NCI-H524 treated with DMSO at 0.1 percent for 48 hours (cell line): ENCODE results near the gene PTH2.
"Not testable (repeated sequence)": the region's sequence is repeated elsewhere in the genome, so short reads cannot be mapped to it uniquely, and the experiment has no call there.

Experiments used
- DNase-seq: peaks from one replicate; lab custom pipeline; 2025; lab: John Stamatoyannopoulos, UW

Gene PTH2

DNA sequence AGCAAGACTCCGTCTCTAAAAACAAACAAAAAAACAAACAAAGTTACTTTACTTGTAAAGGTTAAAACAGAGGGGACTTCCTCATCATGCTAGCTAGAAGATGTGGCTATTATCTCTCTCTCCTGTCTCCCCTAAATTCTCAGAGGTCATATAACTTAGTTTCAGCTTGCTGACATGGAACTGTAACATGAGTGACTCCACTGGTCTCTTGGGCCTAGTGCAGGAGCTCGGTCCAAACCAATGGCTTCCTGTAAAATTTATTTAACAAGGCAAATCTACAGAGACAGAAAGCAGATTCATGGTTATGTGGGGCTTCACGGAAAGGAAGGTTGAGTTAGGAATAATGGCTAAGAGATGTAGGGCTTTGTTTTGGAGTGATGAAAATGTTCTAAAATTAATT, 44.7 kb downstream of the PTH2 start:
- DNase-seq = no peak

- DNase-seq = no peak
Measured at GRCh38 chr19:49374665-49375434, 48.4 kb downstream of the PTH2 start.

GRCh38 chr19:49373174-49373573, 50.1 kb downstream of the PTH2 start:
- not testable (repeated sequence) for DNase-seq
